Fibroblast of skin of left quadriceps (primary cell): Measurements from ENCODE around the gene PADI4.

Experiments used
- DNase-seq, 2 experiments: peaks; one replicate each; pipeline ENCODE4 v3.0.0-alpha.2; 2013; ENCODE audit warnings: low read depth in 2 of 2

PADI4 gene

GRCh38 chr1:17281775-17282181 is 26.2 kb upstream of the PADI4 start:
- no peak for DNase-seq

GRCh38 chr1:17282836-17283235 is 25.2 kb upstream of the PADI4 start:
- DNase-seq = no peak

- no peak for DNase-seq
These were observed 21.4 kb upstream of the PADI4 start for GRCh38 chr1:17286646-17287045.

- DNase-seq = peak; percentile 32 to 44
These were observed 20.7 kb upstream of the PADI4 start for GRCh38 chr1:17287130-17287776.

- DNase-seq = peak; percentile 11 to 16
These were observed 18.3 kb upstream of the PADI4 start for GRCh38 chr1:17289721-17290120.

- DNase-seq = no peak
These were observed 17.4 kb upstream of the PADI4 start for GRCh38 chr1:17290553-17290952.

GRCh38 chr1:17292299-17293160 is 15.5 kb upstream of the PADI4 start:
- DNase-seq = no peak

GRCh38 chr1:17293681-17294425 is 14.1 kb upstream of the PADI4 start:
- no peak for DNase-seq

GRCh38 chr1:17295292-17295691 is 12.7 kb upstream of the PADI4 start:
- no peak for DNase-seq

- DNase-seq = no peak
These were observed 11.9 kb upstream of the PADI4 start for GRCh38 chr1:17296086-17296485.

- DNase-seq = no peak
These were observed 10.0 kb upstream of the PADI4 start for GRCh38 chr1:17297991-17298390.

- no peak for DNase-seq
These were observed 6.2 kb upstream of the PADI4 start for GRCh38 chr1:17301767-17302166.

- DNase-seq = no peak
These were observed 3.7 kb upstream of the PADI4 start for GRCh38 chr1:17304151-17304825.

- no peak for DNase-seq
These were observed 3.2 kb upstream of the PADI4 start for GRCh38 chr1:17304826-17305175.

GRCh38 chr1:17305576-17306095 is 2.4 kb upstream of the PADI4 start:
- no peak for DNase-seq

- no peak for DNase-seq
These were observed 1.6 kb upstream of the PADI4 start for GRCh38 chr1:17306407-17306806.

- no peak for DNase-seq
These were observed 1.1 kb upstream of the PADI4 start for GRCh38 chr1:17306921-17307320.

- no peak for DNase-seq
These were observed 668 bp upstream of the PADI4 start for GRCh38 chr1:17307329-17307728.

GRCh38 chr1:17308593-17308992 is 596 bp downstream of the PADI4 start:
- DNase-seq = no peak

GRCh38 chr1:17309426-17310067 is 1.6 kb downstream of the PADI4 start:
- DNase-seq = no peak

GRCh38 chr1:17310068-17310640 is 2.2 kb downstream of the PADI4 start:
- DNase-seq = no peak
